KMS-11 (cell line): ENCODE results near the gene CCBE1.

Experiments used
- H2AFZ ChIP-seq: fragments of 200-600 bp; sonication (generic); 2 replicates; pipeline ENCODE4 v1.6.1; 2016; ENCODE audit warnings: antibody characterized with exemption, mixed run types, low read depth
- H3K27ac ChIP-seq: fragments of 200-600 bp; sonication (generic); 2 replicates; pipeline ENCODE4 v1.6.1; 2016; ENCODE audit warnings: mild to moderate bottlenecking, mixed run types
- H3K27me3 ChIP-seq: fragments of 200-600 bp; sonication (generic); 2 replicates; pipeline ENCODE4 v1.6.1; 2017; ENCODE audit warnings: mild to moderate bottlenecking, low read depth, mixed run types, moderate library complexity; ENCODE audit not compliant: insufficient read depth
- H3K36me3 ChIP-seq: fragments of 200-600 bp; sonication (generic); 2 replicates; pipeline ENCODE4 v1.6.1; 2017; ENCODE audit warnings: mild to moderate bottlenecking, mixed run types; ENCODE audit not compliant: insufficient read depth
- H3K4me1 ChIP-seq: fragments of 200-600 bp; sonication (generic); 2 replicates; pipeline ENCODE4 v1.6.1; 2016; ENCODE audit warnings: mild to moderate bottlenecking, low read depth, mixed run types; ENCODE audit not compliant: poor library complexity, severe bottlenecking
- H3K4me2 ChIP-seq: fragments of 200-600 bp; sonication (generic); 2 replicates; pipeline ENCODE4 v1.7.0; 2016; ENCODE audit warnings: mild to moderate bottlenecking, mixed run types
- H3K4me3 ChIP-seq: fragments of 200-600 bp; sonication (generic); IDR thresholded peaks from 2 replicates; pipeline ENCODE4 v1.6.1; 2017; ENCODE audit warnings: low read depth, low read length, mixed read lengths; ENCODE audit not compliant: insufficient read depth
- H3K79me2 ChIP-seq: fragments of 200-600 bp; sonication (generic); 2 replicates; pipeline ENCODE4 v1.6.1; 2016; ENCODE audit warnings: low read depth, mixed run types; ENCODE audit not compliant: insufficient read depth
- H3K9ac ChIP-seq: fragments of 200-600 bp; sonication (generic); 2 replicates; pipeline ENCODE4 v1.6.1; 2016; ENCODE audit warnings: mild to moderate bottlenecking, mixed run types
- H4K20me1 ChIP-seq: fragments of 200-600 bp; sonication (generic); 2 replicates; pipeline ENCODE4 v1.6.1; 2016; ENCODE audit warnings: mild to moderate bottlenecking, mixed run types; ENCODE audit not compliant: insufficient read depth
- CTCF ChIP-seq: fragments of 200-600 bp; sonication (generic); conservative IDR thresholded peaks from 2 replicates; pipeline ENCODE4 v1.6.1; 2017; ENCODE audit warnings: low read depth, mild to moderate bottlenecking, antibody characterized with exemption, low read length, moderate library complexity, mixed read lengths

The CCBE1 gene

DNA sequence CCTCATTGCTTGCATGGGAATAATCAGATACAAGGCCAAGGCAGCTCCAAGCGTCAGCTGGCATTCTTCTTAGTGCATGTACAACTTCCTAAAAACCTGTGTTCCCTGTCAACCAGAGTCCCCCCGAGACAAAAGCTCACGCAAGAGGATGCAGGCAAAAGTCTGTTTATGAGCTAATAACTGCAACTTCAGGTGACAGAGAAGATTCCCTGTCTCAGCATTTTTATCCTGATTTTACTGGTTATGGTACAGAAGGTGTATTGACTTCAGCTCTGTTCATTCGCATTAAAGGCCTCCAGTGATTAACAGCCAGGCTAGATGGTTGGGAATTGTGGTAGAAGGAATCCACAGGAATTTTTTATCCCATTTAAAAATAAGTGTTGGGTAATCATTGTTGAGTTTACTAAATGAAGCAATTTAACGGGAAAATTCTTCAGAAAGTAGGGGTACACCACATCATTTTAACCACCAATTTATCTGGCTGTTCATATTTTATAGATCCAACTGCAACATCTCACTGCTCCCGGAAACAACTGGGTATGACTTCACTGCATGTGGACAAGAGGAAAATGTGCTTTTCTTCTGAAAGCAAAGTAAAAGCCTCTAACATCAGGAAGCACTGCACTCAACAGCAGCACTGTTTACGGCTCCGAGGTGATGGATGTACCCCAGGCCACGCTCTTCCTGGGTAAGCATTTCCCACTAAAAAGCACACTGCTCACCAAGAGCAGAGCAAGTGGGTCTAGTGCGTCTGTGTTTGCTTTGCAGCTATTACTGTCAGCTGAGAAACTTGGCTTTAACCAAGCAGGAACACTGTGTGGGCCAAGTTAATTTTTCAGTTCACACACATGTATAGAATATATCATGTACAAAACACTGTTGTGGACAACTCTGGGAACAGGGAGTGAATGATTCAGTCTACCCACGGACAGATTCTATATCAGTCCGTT, 31.9 kb downstream of the CCBE1 start:
- H3K27ac ChIP-seq, result no peak overlapping the region
- H3K27me3 ChIP-seq, result no peaks in the 10 kb centered on the region
- H3K79me2 ChIP-seq, result no peaks in the 10 kb centered on the region
- no peak overlapping the region for H3K4me3 ChIP-seq
- H3K9ac ChIP-seq, result no peak overlapping the region
- TF ChIP-seq CTCF, result no peak
- no peaks in the 10 kb centered on the region for H4K20me1 ChIP-seq
- H3K36me3 ChIP-seq, result no peaks in the 10 kb centered on the region
- no peak overlapping the region for H3K4me2 ChIP-seq
- H3K4me1 ChIP-seq, result peaks cover 7% of the 10 kb centered on the region
- no peak overlapping the region for H2AFZ ChIP-seq

GRCh38 chr18:59664329-59664728, 32.9 kb downstream of the CCBE1 start:
- Histone ChIP-seq H3K79me2 (no peaks in the 10 kb centered on the region), H2AFZ (no peak overlapping the region), H3K4me2 (no peak overlapping the region), H3K27ac (no peak overlapping the region), H3K4me1 (no peaks in the 10 kb centered on the region), H3K36me3 (no peaks in the 10 kb centered on the region), H3K4me3 (no peak overlapping the region), H3K9ac (no peak overlapping the region), H4K20me1 (no peaks in the 10 kb centered on the region), H3K27me3 (no peaks in the 10 kb centered on the region)
- no peak for TF ChIP-seq CTCF

GRCh38 chr18:59663096-59663495, 34.1 kb downstream of the CCBE1 start:
- no peaks in the 10 kb centered on the region for H3K4me1 ChIP-seq
- H3K27ac ChIP-seq, result no peak overlapping the region
- no peaks in the 10 kb centered on the region for H3K36me3 ChIP-seq
- H3K4me2 ChIP-seq, result no peak overlapping the region
- H3K4me3 ChIP-seq, result no peak overlapping the region
- no peaks in the 10 kb centered on the region for H3K79me2 ChIP-seq
- H4K20me1 ChIP-seq, result no peaks in the 10 kb centered on the region
- no peaks in the 10 kb centered on the region for H3K27me3 ChIP-seq
- H3K9ac ChIP-seq, result no peak overlapping the region
- TF ChIP-seq CTCF, result no peak
- no peak overlapping the region for H2AFZ ChIP-seq

DNA sequence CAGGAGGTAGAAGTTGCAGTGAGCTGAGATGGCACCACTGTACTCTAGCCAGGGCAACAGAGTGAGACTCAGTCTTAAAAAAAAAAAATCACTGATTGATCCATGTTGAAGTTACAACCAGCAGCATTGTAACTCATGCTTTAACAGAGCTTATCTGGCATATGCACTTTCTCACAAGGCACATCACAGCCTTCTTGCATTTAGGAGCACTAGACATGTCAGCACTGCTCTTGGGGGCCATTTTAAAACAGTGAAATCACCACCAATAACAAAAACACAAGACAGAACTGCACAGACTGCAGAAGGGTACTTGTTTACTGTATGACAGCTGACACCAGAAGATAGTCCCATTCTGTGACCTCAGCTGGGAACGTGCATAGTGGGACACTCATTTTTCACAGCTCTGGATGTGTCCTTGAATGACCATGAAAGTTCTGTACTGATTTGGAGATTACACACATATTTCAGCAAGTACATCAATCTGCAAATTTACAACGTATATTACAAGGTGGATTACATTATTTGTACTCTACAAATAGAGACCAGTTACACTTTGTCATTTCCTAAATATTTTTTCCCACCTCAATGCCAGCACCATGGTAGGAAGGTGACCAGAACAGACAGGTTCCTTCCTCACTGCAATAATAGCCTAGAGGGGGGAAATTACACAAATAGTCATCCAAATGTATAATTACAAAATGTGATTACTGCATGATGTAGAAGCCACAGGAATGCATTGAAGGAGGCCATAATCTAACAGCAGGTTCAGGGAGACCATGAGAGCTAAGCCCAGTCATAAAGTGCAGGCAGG, 35.1 kb downstream of the CCBE1 start:
- H3K27ac ChIP-seq, result no peak overlapping the region
- H4K20me1 ChIP-seq, result no peaks in the 10 kb centered on the region
- H2AFZ ChIP-seq, result no peak overlapping the region
- H3K36me3 ChIP-seq, result no peaks in the 10 kb centered on the region
- TF ChIP-seq CTCF, result no peak
- H3K4me3 ChIP-seq, result no peak overlapping the region
- no peaks in the 10 kb centered on the region for H3K79me2 ChIP-seq
- H3K9ac ChIP-seq, result no peak overlapping the region
- no peaks in the 10 kb centered on the region for H3K27me3 ChIP-seq
- no peak overlapping the region for H3K4me2 ChIP-seq
- no peaks in the 10 kb centered on the region for H3K4me1 ChIP-seq
